ENCODE data around the gene C6orf163.

GRCh38 chr6:87378947-87379346 lies 34.3 kb downstream of the C6orf163 start:
- no peak for TF ChIP-seq CTCF (conservative IDR thresholded peaks at IDR 0.05; ENCODE audit: low read length)
- TF ChIP-seq EZH2phosphoT487 (IDR thresholded peaks at IDR 0.05; ENCODE audit: borderline replicate concordance, low read depth, low read length): no peak

Data from OCI-LY7 (cell line).